Osteocyte (in vitro differentiated cells): ENCODE measurements around the gene PRRT2. TPM values are rescaled to one million over a fixed set of nuclear protein-coding genes. Genes with fewer than 3 reads are reported as not detected.

ENCODE experiments used
- DNase-seq: peaks from one replicate; pipeline ENCODE4 v3.0.0; 2021; ENCODE audit warnings: mixed read lengths; ENCODE audit not compliant: unreplicated experiment; ENCODE audit errors: extremely low spot score
- H3K27ac Mint-ChIP-seq: one replicate; pipeline ENCODE4 v1.8.0; 2021; ENCODE audit warnings: mild to moderate bottlenecking, mixed read lengths; ENCODE audit not compliant: unreplicated experiment
- H3K27me3 Mint-ChIP-seq: one replicate; pipeline ENCODE4 v1.8.0; 2021; ENCODE audit warnings: mixed read lengths; ENCODE audit not compliant: unreplicated experiment
- H3K36me3 Mint-ChIP-seq: one replicate; pipeline ENCODE4 v1.8.0; 2021; ENCODE audit warnings: mixed read lengths; ENCODE audit not compliant: unreplicated experiment
- H3K4me1 Mint-ChIP-seq: one replicate; pipeline ENCODE4 v1.8.0; 2021; ENCODE audit warnings: mixed read lengths; ENCODE audit not compliant: unreplicated experiment
- H3K4me3 Mint-ChIP-seq: one replicate; pipeline ENCODE4 v1.8.0; 2021; ENCODE audit warnings: mild to moderate bottlenecking, moderate library complexity, mixed read lengths; ENCODE audit not compliant: unreplicated experiment
- H3K9me3 Mint-ChIP-seq: one replicate; pipeline ENCODE4 v1.8.0; 2021; ENCODE audit warnings: mixed read lengths; ENCODE audit not compliant: unreplicated experiment
- CTCF ChIP-seq: fragments of 200-600 bp; sonication (generic); IDR thresholded peaks from 2 replicates; pipeline ENCODE4 v1.5.0; 2021; ENCODE audit warnings: antibody characterized with exemption, mild to moderate bottlenecking, moderate library complexity
- total RNA-seq: library from RNA; stranded (reverse); gene quantifications from 2 replicates; pipeline ENCODE4 v1.2.1, GENCODE V29; 2021

The PRRT2 gene
- total RNA-seq, 1 donor from 2014 or later, result 13.4 TPM

GRCh38 chr16:29834079-29834478 is 22.1 kb downstream of the PRRT2 start:
- no peak for DNase-seq
- Mint-ChIP-seq H3K4me3 (no peak overlapping the region), H3K4me1 (no peaks in the 10 kb centered on the region), H3K27me3 (no peaks in the 10 kb centered on the region), H3K36me3 (peaks cover 39% of the 10 kb centered on the region), H3K27ac (no peak overlapping the region), H3K9me3 (no peaks in the 10 kb centered on the region)
- no peak for TF ChIP-seq CTCF

GRCh38 chr16:29835926-29836325 is 23.9 kb downstream of the PRRT2 start:
- TF ChIP-seq CTCF, result no peak
- no peaks in the 10 kb centered on the region for H3K9me3 Mint-ChIP-seq
- peaks cover 49% of the 10 kb centered on the region for H3K36me3 Mint-ChIP-seq

GRCh38 chr16:29836623-29837022 is 24.6 kb downstream of the PRRT2 start:
- no peaks in the 10 kb centered on the region for H3K27me3 Mint-ChIP-seq
- H3K36me3 Mint-ChIP-seq, result peaks cover 47% of the 10 kb centered on the region
- no peak for DNase-seq
- TF ChIP-seq CTCF, result no peak
- no peaks in the 10 kb centered on the region for H3K4me1 Mint-ChIP-seq
- no peaks in the 10 kb centered on the region for H3K9me3 Mint-ChIP-seq
- H3K27ac Mint-ChIP-seq, result no peak overlapping the region
- no peak overlapping the region for H3K4me3 Mint-ChIP-seq

More at GRCh38 chr16:29835926-29836325, 23.9 kb downstream of the PRRT2 start:
- no peaks in the 10 kb centered on the region for H3K27me3 Mint-ChIP-seq
- no peak overlapping the region for H3K4me3 Mint-ChIP-seq
- H3K27ac Mint-ChIP-seq, result no peak overlapping the region
- DNase-seq, result no peak
- H3K4me1 Mint-ChIP-seq, result no peaks in the 10 kb centered on the region

GRCh38 chr16:29837841-29838240 is 25.8 kb downstream of the PRRT2 start:
- Mint-ChIP-seq H3K27ac (no peak overlapping the region), H3K4me3 (no peak overlapping the region), H3K27me3 (no peaks in the 10 kb centered on the region), H3K36me3 (peaks cover 46% of the 10 kb centered on the region), H3K4me1 (no peaks in the 10 kb centered on the region), H3K9me3 (no peaks in the 10 kb centered on the region)
- TF ChIP-seq CTCF, result no peak
- DNase-seq, result no peak

GRCh38 chr16:29839822-29840221 is 27.8 kb downstream of the PRRT2 start:
- TF ChIP-seq CTCF, result no peak
- no peak for DNase-seq
- no peaks in the 10 kb centered on the region for H3K9me3 Mint-ChIP-seq
- H3K27ac Mint-ChIP-seq, result no peak overlapping the region
- H3K4me1 Mint-ChIP-seq, result no peaks in the 10 kb centered on the region
- no peak overlapping the region for H3K4me3 Mint-ChIP-seq
- no peaks in the 10 kb centered on the region for H3K27me3 Mint-ChIP-seq
- peaks cover 43% of the 10 kb centered on the region for H3K36me3 Mint-ChIP-seq
